Psoas muscle (tissue), 8 donors: ENCODE measurements around the gene ACTN4. TPM values are rescaled to one million over a fixed set of nuclear protein-coding genes. Genes with fewer than 3 reads are reported as not detected.

Experiments used
- ATAC-seq, 4 donors: fragments of 200-7000 bp; cut with Tn5 transposase; one replicate each; pipeline ENCODE4 v1.9.1; 2020; ENCODE audit warnings: moderate library complexity in 3 of 4, mild to moderate bottlenecking in 2 of 4
- DNase-seq, 2 donors: peaks; one replicate each; pipeline ENCODE4 v3.0.0-alpha.2; 2020
- H3K27ac ChIP-seq: fragments of 200-600 bp; one replicate; pipeline ENCODE4 v1.8.0; 2022
- H3K27me3 ChIP-seq, 3 donors: fragments of 200-600 bp in 1 of 3; one replicate each; pipeline versions ENCODE4 v1.6.1 to v1.8.0; 2013 to 2022; ENCODE audit warnings: low read length in 2 of 3, mild to moderate bottlenecking in 2 of 3, moderate library complexity in 1 of 3; ENCODE audit not compliant: insufficient read depth in 3 of 3
- H3K36me3 ChIP-seq, 2 donors: fragments of 200-600 bp in 1 of 2; one replicate each; pipeline versions ENCODE4 v1.6.1 to v1.8.0; 2013 to 2022; ENCODE audit warnings: low read depth in 1 of 2, mild to moderate bottlenecking in 1 of 2, moderate library complexity in 1 of 2; ENCODE audit not compliant: insufficient read depth in 1 of 2
- H3K4me1 ChIP-seq: fragments of 200-600 bp; one replicate; pipeline ENCODE4 v1.8.0; 2022
- H3K4me3 ChIP-seq: fragments of 200-600 bp; one replicate; pipeline ENCODE4 v1.8.0; 2022; ENCODE audit warnings: mild to moderate bottlenecking
- H3K9me3 ChIP-seq: fragments of 200-600 bp; one replicate; pipeline ENCODE4 v1.8.0; 2022
- CTCF ChIP-seq: fragments of 200-600 bp; IDR thresholded peaks from one replicate; pipeline ENCODE4 v1.8.0; 2022; ENCODE audit warnings: antibody characterized with exemption
- WGBS, 3 donors: extraction: QIAGEN DNeasy Blood & Tissue Kit; methylation state at CpG; one replicate each; pipeline versions ENCODE4 v1.1.6 to v1.1.7; 2013; 5-methylcytosine and 5-hydroxymethylcytosine counted together
- intact Hi-C, 2 donors: fragments of 100-400 bp; cut with DNase I; formaldehyde crosslinking; loops; one replicate each; pipeline versions ENCODE4 v1.11.0 to v1.14.2; 2022
- polyA plus RNA-seq, 3 donors: library from polyadenylated mRNA; stranded (reverse); fragments of 200-250 nt; gene quantifications; one replicate each; pipeline ENCODE4 v1.2.3, GENCODE V29; 2013
- total RNA-seq, 4 donors: library from RNA; stranded (reverse); fragmentation: NEBNext Ultra II Directional in 2 of 4; extraction: Animal tissue kit (Norgen Biotek cat#: 25700) in 2 of 4; gene quantifications; one replicate each; pipeline versions ENCODE4 v1.2.1 to v1.2.4, GENCODE V29; 2021 to 2023
- donor health status: healthy with polysubstance abuse.
- donor health status: DM: no; HTN: no; CAD: no; lungs with moderate emphysema.
- donor health status: Bipolar disorder and iron deficiency.
- donor health status: healthy.
- donor health status: DM: yes; HTN: yes; CAD: no.
- donor health status: DM: no; HTN: no; CAD: no.
- donor health status: DM: no; HTN: no; CAD: no.
- donor health status: DM: yes; HTN: yes; CAD: no.

The ACTN4 gene
- total and polyA plus RNA-seq, 7 donors, result 38.3 to 127 (median 79.9) TPM

GRCh38 chr19:38742906-38743305, 95.5 kb downstream of the ACTN4 start:
- H3K27ac ChIP-seq, result no peak overlapping the region
- no peaks in the 10 kb centered on the region for H3K27me3 ChIP-seq
- TF ChIP-seq CTCF, result no peak
- H3K36me3 ChIP-seq, result no peaks in the 10 kb centered on the region
- H3K4me3 ChIP-seq, result no peak overlapping the region
- H3K9me3 ChIP-seq, result no peaks in the 10 kb centered on the region
- H3K4me1 ChIP-seq, result no peaks in the 10 kb centered on the region
- DNase-seq (no peak), ATAC-seq (no peak)
- WGBS, 3 donors, result 87 to 98% (median 91%) methylated on average over 6 of the region's 6 CpGs
- intact Hi-C loops, result no loop called here

- TF ChIP-seq CTCF, result no peak
- Histone ChIP-seq H3K4me1 (no peaks in the 10 kb centered on the region), H3K27me3 (no peaks in the 10 kb centered on the region), H3K27ac (no peak overlapping the region), H3K9me3 (no peaks in the 10 kb centered on the region), H3K36me3 (no peaks in the 10 kb centered on the region), H3K4me3 (no peak overlapping the region)
- no peak for ATAC-seq
- no peak for DNase-seq
- 64 to 76% (median 67%) methylated on average over 18 to 20 of the region's 20 CpGs for WGBS, 3 donors
- intact Hi-C loops, result no loop called here
Measured at GRCh38 chr19:38743394-38744297, 96.2 kb downstream of the ACTN4 start.

GRCh38 chr19:38744298-38744681, 96.8 kb downstream of the ACTN4 start, which contains the start of gene CAPN12:
CAPN12 (minus strand) TSS chr19:38744474; CDS start chr19:38744165, 309 bp downstream.
- intact Hi-C loops, result no loop called here
- no peaks in the 10 kb centered on the region for H3K9me3 ChIP-seq
- ATAC-seq, result no peak
- no peaks in the 10 kb centered on the region for H3K36me3 ChIP-seq
- no peak within 1 kb of the TSS for H3K27ac ChIP-seq
- H3K27me3 ChIP-seq, result no peaks in the 10 kb centered on the region
- no peak for DNase-seq
- H3K4me1 ChIP-seq, result no peaks in the 10 kb centered on the region
- whole genome bisulfite sequencing, 3 donors, result 89 to 93% (median 91%) methylated on average over 9 to 10 of the region's 10 CpGs
- no peak for TF ChIP-seq CTCF
- no peak within 1 kb of the TSS for H3K4me3 ChIP-seq

GRCh38 chr19:38744874-38745273, 97.4 kb downstream of the ACTN4 start:
- no peaks in the 10 kb centered on the region for H3K27me3 ChIP-seq
- intact Hi-C loops, result no loop called here
- no peak overlapping the region for H3K4me3 ChIP-seq
- no peak for DNase-seq
- H3K9me3 ChIP-seq, result no peaks in the 10 kb centered on the region
- H3K4me1 ChIP-seq, result no peaks in the 10 kb centered on the region
- no peak for TF ChIP-seq CTCF
- H3K36me3 ChIP-seq, result no peaks in the 10 kb centered on the region
- 87 to 92% (median 90%) methylated on average over 6 of the region's 6 CpGs for WGBS, 3 donors
- H3K27ac ChIP-seq, result no peak overlapping the region
- ATAC-seq, result no peak
